Germinal center (tissue), 1 donor: ENCODE measurements around the gene ATP11A.
"Not testable (repeated sequence)": the region's sequence is repeated elsewhere in the genome, so short reads cannot be mapped to it uniquely, and the experiment has no call there.

Source experiments
- DNase-seq: peaks from one replicate; pipeline ENCODE4 v3.0.0; 2012; ENCODE audit warnings: mixed read lengths, low spot score

The ATP11A gene

GRCh38 chr13:112776971-112777370 is 87.1 kb downstream of the ATP11A start:
- DNase-seq, result no peak

- DNase-seq, result no peak
Measured at GRCh38 chr13:112777637-112778406, 88.0 kb downstream of the ATP11A start.

- no peak for DNase-seq
Measured at GRCh38 chr13:112779856-112780604, 90.2 kb downstream of the ATP11A start.

GRCh38 chr13:112781287-112781686 is 91.4 kb downstream of the ATP11A start:
- DNase-seq, result no peak

GRCh38 chr13:112781881-112782361 is 92.1 kb downstream of the ATP11A start:
- no peak for DNase-seq

GRCh38 chr13:112782429-112783010 is 92.7 kb downstream of the ATP11A start:
- no peak for DNase-seq

GRCh38 chr13:112783135-112783977 is 93.5 kb downstream of the ATP11A start:
- no peak for DNase-seq

- DNase-seq, result no peak
Measured at GRCh38 chr13:112783978-112784371, 94.1 kb downstream of the ATP11A start.

- no peak for DNase-seq
Measured at GRCh38 chr13:112784811-112785482, 95.1 kb downstream of the ATP11A start.

GRCh38 chr13:112785483-112785856 is 95.6 kb downstream of the ATP11A start:
- no peak for DNase-seq

GRCh38 chr13:112786810-112787209 is 97.0 kb downstream of the ATP11A start:
- DNase-seq, result not testable (repeated sequence)

GRCh38 chr13:112790735-112791641 is 101.2 kb downstream of the ATP11A start:
- DNase-seq, result no peak

GRCh38 chr13:112791663-112792440 is 102.0 kb downstream of the ATP11A start:
- no peak for DNase-seq

- no peak for DNase-seq
Measured at GRCh38 chr13:112792511-112792910, 102.7 kb downstream of the ATP11A start.

- DNase-seq, result no peak
Measured at GRCh38 chr13:112793545-112794445, 104.0 kb downstream of the ATP11A start.

GRCh38 chr13:112795277-112795676 is 105.4 kb downstream of the ATP11A start:
- no peak for DNase-seq

GRCh38 chr13:112796190-112796915 is 106.5 kb downstream of the ATP11A start:
- no peak for DNase-seq

- DNase-seq, result no peak
Measured at GRCh38 chr13:112799394-112799793, 109.6 kb downstream of the ATP11A start.
